ENCODE measurements around the gene MCM3AP. TPM values are rescaled to one million over a fixed set of nuclear protein-coding genes. Genes with fewer than 3 reads are reported as not detected.
A peak's percentile ranks its signal among the peaks of the same experiment; 100 is the strongest.
"Not testable (repeated sequence)": the region's sequence is repeated elsewhere in the genome, so short reads cannot be mapped to it uniquely, and the experiment has no call there.

The MCM3AP gene
- total RNA-seq, 1 donor from 2014 or later: 56.9 TPM

GRCh38 chr21:46316708-46317324 lies 31.4 kb upstream of the MCM3AP start:
- intact Hi-C loops (cut with DNase I): no loop called here
- DNase-seq (ENCODE audit: missing footprints): no peak
- no peak for ATAC-seq

GRCh38 chr21:46314441-46315020 lies 29.1 kb upstream of the MCM3AP start:
- intact Hi-C loops (cut with DNase I): no loop called here
- DNase-seq (ENCODE audit: missing footprints) (no peak), ATAC-seq (no peak)

- no peak for DNase-seq (ENCODE audit: missing footprints)
- intact Hi-C loops (cut with DNase I): no loop called here
Measured at GRCh38 chr21:46312949-46313348, 27.5 kb upstream of the MCM3AP start.

GRCh38 chr21:46311568-46311967 lies 26.2 kb upstream of the MCM3AP start:
- intact Hi-C loops (cut with DNase I): no loop called here
- no peak for ATAC-seq

More at GRCh38 chr21:46312949-46313348, 27.5 kb upstream of the MCM3AP start:
- no peak for ATAC-seq

GRCh38 chr21:46310260-46310659 lies 24.8 kb upstream of the MCM3AP start:
- intact Hi-C loops (cut with DNase I); DNase-seq (ENCODE audit: missing footprints); ATAC-seq: not testable (repeated sequence)

More at GRCh38 chr21:46311568-46311967, 26.2 kb upstream of the MCM3AP start:
- no peak for DNase-seq (ENCODE audit: missing footprints)

GRCh38 chr21:46308431-46308830 lies 23.0 kb upstream of the MCM3AP start:
- intact Hi-C loops (cut with DNase I): no loop called here
- DNase-seq (ENCODE audit: missing footprints) (no peak), ATAC-seq (no peak)

- intact Hi-C loops (cut with DNase I): no loop called here
- DNase-seq (ENCODE audit: missing footprints) (no peak), ATAC-seq (no peak)
Measured at GRCh38 chr21:46307625-46308024, 22.2 kb upstream of the MCM3AP start.

- intact Hi-C loops (cut with DNase I): no loop called here
- no peak for ATAC-seq
- no peak for DNase-seq (ENCODE audit: missing footprints)
Measured at GRCh38 chr21:46304955-46305354, 19.5 kb upstream of the MCM3AP start.

GRCh38 chr21:46304437-46304836 lies 19.0 kb upstream of the MCM3AP start:
- DNase-seq (ENCODE audit: missing footprints) (no peak), ATAC-seq (no peak)
- intact Hi-C loops (cut with DNase I): no loop called here

GRCh38 chr21:46301759-46302158 lies 16.3 kb upstream of the MCM3AP start:
- DNase-seq (ENCODE audit: missing footprints): no peak
- intact Hi-C loops (cut with DNase I): no loop called here
- ATAC-seq: no peak

GRCh38 chr21:46299167-46299566 lies 13.8 kb upstream of the MCM3AP start:
- DNase-seq (ENCODE audit: missing footprints) (no peak), ATAC-seq (no peak)
- intact Hi-C loops (cut with DNase I): no loop called here

- intact Hi-C loops (cut with DNase I): no loop called here
- DNase-seq (ENCODE audit: missing footprints): peak; percentile 76
- ATAC-seq: peak; percentile 32
Measured at GRCh38 chr21:46297338-46298271, 12.2 kb upstream of the MCM3AP start.

GRCh38 chr21:46295996-46296752 lies 10.8 kb upstream of the MCM3AP start:
- intact Hi-C loops (cut with DNase I): no loop called here
- ATAC-seq (peak; percentile 97), DNase-seq (ENCODE audit: missing footprints) (peak; percentile 95)

- ATAC-seq (peak; percentile 20), DNase-seq (ENCODE audit: missing footprints) (no peak)
- intact Hi-C loops (cut with DNase I): no loop called here
Measured at GRCh38 chr21:46295177-46295770, 9.9 kb upstream of the MCM3AP start.

- no peak for ATAC-seq
- DNase-seq (ENCODE audit: missing footprints): no peak
- intact Hi-C loops (cut with DNase I): no loop called here
Measured at GRCh38 chr21:46294647-46295176, 9.3 kb upstream of the MCM3AP start.

GRCh38 chr21:46291561-46291960 lies 6.2 kb upstream of the MCM3AP start:
- ATAC-seq: no peak
- intact Hi-C loops (cut with DNase I): no loop called here

GRCh38 chr21:46289655-46290179 lies 4.3 kb upstream of the MCM3AP start:
- intact Hi-C loops (cut with DNase I): loop anchor here (5.0 to 10.0 kb wide), 3 partner anchors 33 to 315 kb away; partner anchors contain the start of genes C21orf58, LSS and PCNT
- DNase-seq (ENCODE audit: missing footprints): no peak
- ATAC-seq: no peak

More at GRCh38 chr21:46291561-46291960, 6.2 kb upstream of the MCM3AP start:
- DNase-seq (ENCODE audit: missing footprints): no peak

GRCh38 chr21:46287541-46287940 lies 2.1 kb upstream of the MCM3AP start:
- no peak for ATAC-seq
- intact Hi-C loops (cut with DNase I): loop anchor here (5.0 to 10.0 kb wide), 3 partner anchors 35 to 313 kb away; partner anchors contain the start of genes C21orf58, LSS and PCNT

More at GRCh38 chr21:46287541-46287940, 2.1 kb upstream of the MCM3AP start:
- DNase-seq (ENCODE audit: missing footprints): no peak

Data from Right ventricle myocardium inferior (tissue), 1 donor.